ENCODE results near the gene DNAH10. TPM values are rescaled to one million over a fixed set of nuclear protein-coding genes. Genes with fewer than 3 reads are reported as not detected.
A peak's percentile ranks its signal among the peaks of the same experiment; 100 is the strongest.

DNAH10 gene
- total RNA-seq, 1 experiment from 2014 or later = 0.17 TPM

- Histone ChIP-seq H3K23ac (ENCODE audit: insufficient read length, low read depth, low read length) (no peak overlapping the region), H4K8ac (replicated peaks; ENCODE audit: insufficient read length, low read depth, low read length) (no peak overlapping the region), H4K91ac (ENCODE audit: insufficient read length, low read depth, low read length) (no peak overlapping the region), H3K56ac (ENCODE audit: insufficient read length, low read depth, low read length) (no peak overlapping the region), H3K4me1 (ENCODE audit: insufficient read depth, low read length) (no peaks in the 10 kb centered on the region), H3K27me3 (ENCODE audit: insufficient read depth, low read length) (no peaks in the 10 kb centered on the region), H2BK12ac (ENCODE audit: insufficient read length, low read depth, low read length) (no peak overlapping the region), H2BK15ac (ENCODE audit: low read depth, low read length) (no peak overlapping the region), H3K9me3 (ENCODE audit: control insufficient read depth, low read depth, low read length) (no peaks in the 10 kb centered on the region), H3K79me1 (ENCODE audit: insufficient read depth, low read depth, low read length, poor library complexity, severe bottlenecking) (no peaks in the 10 kb centered on the region), H4K5ac (ENCODE audit: insufficient read length, low read depth, low read length) (no peak overlapping the region), H3K79me2 (ENCODE audit: insufficient read depth, low read length) (no peaks in the 10 kb centered on the region), H3K27ac (ENCODE audit: insufficient read length, low read depth, low read length) (no peak overlapping the region), H2BK20ac (ENCODE audit: low read depth, low read length, poor library complexity, severe bottlenecking) (no peak overlapping the region), H2AFZ (ENCODE audit: low read length) (no peak overlapping the region), H4K20me1 (ENCODE audit: control insufficient read depth, insufficient read depth, insufficient read length) (no peaks in the 10 kb centered on the region), H3K23me2 (ENCODE audit: insufficient read length, low read depth, low read length, poor library complexity, severe bottlenecking) (no peaks in the 10 kb centered on the region), H3K9ac (ENCODE audit: extremely low read depth, insufficient read length, low read length) (no peak overlapping the region), H3K4me2 (ENCODE audit: insufficient read depth, insufficient read length, low read length) (no peak overlapping the region), H3K18ac (ENCODE audit: insufficient read length, low read depth, low read length) (no peak overlapping the region), H3T11ph (ENCODE audit: low read length) (no peak overlapping the region), H2BK5ac (ENCODE audit: insufficient read length, low read length) (no peak overlapping the region), H2AK5ac (ENCODE audit: insufficient read length, low read length) (no peak overlapping the region), H3K4ac (ENCODE audit: low read depth, low read length) (no peak overlapping the region), H3K14ac (ENCODE audit: insufficient read depth, low read length) (no peak overlapping the region), H2BK120ac (ENCODE audit: low read depth, low read length, poor library complexity, severe bottlenecking) (no peak overlapping the region)
- Mint-ChIP-seq H3K27ac (peak overlapping the region in 1 of 3 experiments; percentile 32; a peak in 2 of 7 replicates), H3K27me3 (ENCODE audit: low read depth) (peaks cover 88% of the 10 kb centered on the region), H3K4me3 (no peak overlapping the region), H3K9me3 (peaks cover 4 to 5% of the 10 kb centered on the region in 2 experiments; a peak in 4 of 5 replicates), H3K36me3 (ENCODE audit: insufficient read depth in 1 of 3, low read depth in 3 of 3) (peaks cover 0 to 4% (median 0%) of the 10 kb centered on the region in 3 experiments; a peak in 1 of 7 replicates), H3K4me1 (peaks cover 0 to 4% of the 10 kb centered on the region in 2 experiments; a peak in 2 of 4 replicates)
- DNase-seq = no peak
- no CpG with 5 or more reads among the region's 16 CpGs for WGBS (ENCODE audit: extremely low coverage, insufficient read length, low lambda C conversion rate)
- TF ChIP-seq, protein P1, sequence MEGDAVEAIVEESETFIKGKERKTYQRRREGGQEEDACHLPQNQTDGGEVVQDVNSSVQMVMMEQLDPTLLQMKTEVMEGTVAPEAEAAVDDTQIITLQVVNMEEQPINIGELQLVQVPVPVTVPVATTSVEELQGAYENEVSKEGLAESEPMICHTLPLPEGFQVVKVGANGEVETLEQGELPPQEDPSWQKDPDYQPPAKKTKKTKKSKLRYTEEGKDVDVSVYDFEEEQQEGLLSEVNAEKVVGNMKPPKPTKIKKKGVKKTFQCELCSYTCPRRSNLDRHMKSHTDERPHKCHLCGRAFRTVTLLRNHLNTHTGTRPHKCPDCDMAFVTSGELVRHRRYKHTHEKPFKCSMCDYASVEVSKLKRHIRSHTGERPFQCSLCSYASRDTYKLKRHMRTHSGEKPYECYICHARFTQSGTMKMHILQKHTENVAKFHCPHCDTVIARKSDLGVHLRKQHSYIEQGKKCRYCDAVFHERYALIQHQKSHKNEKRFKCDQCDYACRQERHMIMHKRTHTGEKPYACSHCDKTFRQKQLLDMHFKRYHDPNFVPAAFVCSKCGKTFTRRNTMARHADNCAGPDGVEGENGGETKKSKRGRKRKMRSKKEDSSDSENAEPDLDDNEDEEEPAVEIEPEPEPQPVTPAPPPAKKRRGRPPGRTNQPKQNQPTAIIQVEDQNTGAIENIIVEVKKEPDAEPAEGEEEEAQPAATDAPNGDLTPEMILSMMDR (conservative IDR thresholded peaks at IDR 0.05) = no peak
Observed at GRCh38 chr12:123937707-123938591, 175.8 kb downstream of the DNAH10 start.

Measured in H9 (cell line).